GM12878 (cell line): Measurements from ENCODE around the gene FOXP4.

ENCODE experiments used
- CEBPB ChIP-seq, 2 experiments: fragments of 150-350 bp in 1 of 2; IDR thresholded peaks; 2 replicates each; pipeline ENCODE4 v1.6.1; 2012 to 2014; ENCODE audit warnings: low read depth in 2 of 2, low read length in 2 of 2, borderline replicate concordance in 1 of 2, inconsistent platforms in 1 of 2
- EP300 ChIP-seq, 2 experiments: fragments of 150-350 bp in 1 of 2; IDR thresholded peaks; 2 replicates each; pipeline ENCODE4 v1.6.1; 2011 to 2012; ENCODE audit warnings: low read depth in 2 of 2, low read length in 2 of 2, borderline replicate concordance in 1 of 2, improper control_type of control experiment in 1 of 2, inconsistent platforms in 1 of 2; ENCODE audit not compliant: control insufficient read depth in 1 of 2
- EZH2 ChIP-seq: IDR thresholded peaks from 2 replicates; pipeline ENCODE4 v1.6.1; 2012; ENCODE audit warnings: low read depth, mild to moderate bottlenecking, control low read depth, inconsistent platforms, low read length, borderline replicate concordance; ENCODE audit not compliant: control insufficient read depth
- NRF1 ChIP-seq: conservative IDR thresholded peaks from 2 replicates; pipeline ENCODE4 v1.6.1; 2011; ENCODE audit warnings: mild to moderate bottlenecking, low read depth, low read length, improper control_type of control experiment
- POLR2AphosphoS5 ChIP-seq: IDR thresholded peaks from 2 replicates; pipeline ENCODE4 v1.6.1; 2011; ENCODE audit warnings: mild to moderate bottlenecking, low read length, inconsistent platforms
- RCOR1 ChIP-seq: conservative IDR thresholded peaks from 2 replicates; pipeline ENCODE4 v1.6.1; 2012; ENCODE audit warnings: low read depth, low read length, improper control_type of control experiment
- TARDBP ChIP-seq: IDR thresholded peaks from 2 replicates; pipeline ENCODE4 v1.6.1; 2016; ENCODE audit warnings: borderline replicate concordance
- YBX1 ChIP-seq: fragments of 450-650 bp; IDR thresholded peaks from 2 replicates; pipeline ENCODE4 v1.6.1; 2016; ENCODE audit warnings: antibody characterized with exemption
- TF ChIP-seq, protein P1 (sequence below): fragments of 450-650 bp; IDR thresholded peaks from 2 replicates; pipeline ENCODE4 v1.6.1; 2017; ENCODE audit warnings: antibody characterized with exemption, mild to moderate bottlenecking, moderate library complexity
- TF ChIP-seq, protein P2 (sequence below): fragments of 450-650 bp; formaldehyde crosslinking; IDR thresholded peaks from 2 replicates; pipeline ENCODE4 v1.5.0; 2022; ENCODE audit warnings: mild to moderate bottlenecking, missing genetic modification characterization
- TF ChIP-seq, protein P3 (sequence below), 3 experiments: IDR thresholded peaks in 2 of 3; conservative IDR thresholded peaks in 1 of 3; 2 replicates each; pipeline ENCODE4 v1.5.1; 2011; ENCODE audit warnings: low read depth in 3 of 3, low read length in 3 of 3, mild to moderate bottlenecking in 3 of 3, control low read depth in 2 of 3, moderate library complexity in 2 of 3, inconsistent platforms in 1 of 3, mixed read lengths in 1 of 3; ENCODE audit not compliant: control insufficient read depth in 2 of 3, insufficient read depth in 1 of 3; ENCODE audit errors: extremely low read depth in 1 of 3
- TF ChIP-seq, protein P4 (sequence below): IDR thresholded peaks from 2 replicates; pipeline ENCODE4 v1.6.1; 2011; ENCODE audit warnings: mild to moderate bottlenecking, low read depth, low read length, moderate library complexity; ENCODE audit not compliant: insufficient replicate concordance

GRCh38 chr6:41585605-41586004 is 39.4 kb downstream of the FOXP4 start:
- TF ChIP-seq POLR2AphosphoS5 (no peak), EP300 (IDR thresholded peaks at IDR 0.05; ENCODE audit: borderline replicate concordance in 1 of 2, control insufficient read depth in 1 of 2, low read depth in 2 of 2, low read length in 2 of 2) (no peak), RCOR1 (no peak), YBX1 (no peak), EZH2 (no peak), CEBPB (IDR thresholded peaks at IDR 0.05; ENCODE audit: borderline replicate concordance in 1 of 2, low read depth in 2 of 2, low read length in 2 of 2) (no peak), NRF1 (no peak), TARDBP (no peak)
- TF ChIP-seq, protein P1, sequence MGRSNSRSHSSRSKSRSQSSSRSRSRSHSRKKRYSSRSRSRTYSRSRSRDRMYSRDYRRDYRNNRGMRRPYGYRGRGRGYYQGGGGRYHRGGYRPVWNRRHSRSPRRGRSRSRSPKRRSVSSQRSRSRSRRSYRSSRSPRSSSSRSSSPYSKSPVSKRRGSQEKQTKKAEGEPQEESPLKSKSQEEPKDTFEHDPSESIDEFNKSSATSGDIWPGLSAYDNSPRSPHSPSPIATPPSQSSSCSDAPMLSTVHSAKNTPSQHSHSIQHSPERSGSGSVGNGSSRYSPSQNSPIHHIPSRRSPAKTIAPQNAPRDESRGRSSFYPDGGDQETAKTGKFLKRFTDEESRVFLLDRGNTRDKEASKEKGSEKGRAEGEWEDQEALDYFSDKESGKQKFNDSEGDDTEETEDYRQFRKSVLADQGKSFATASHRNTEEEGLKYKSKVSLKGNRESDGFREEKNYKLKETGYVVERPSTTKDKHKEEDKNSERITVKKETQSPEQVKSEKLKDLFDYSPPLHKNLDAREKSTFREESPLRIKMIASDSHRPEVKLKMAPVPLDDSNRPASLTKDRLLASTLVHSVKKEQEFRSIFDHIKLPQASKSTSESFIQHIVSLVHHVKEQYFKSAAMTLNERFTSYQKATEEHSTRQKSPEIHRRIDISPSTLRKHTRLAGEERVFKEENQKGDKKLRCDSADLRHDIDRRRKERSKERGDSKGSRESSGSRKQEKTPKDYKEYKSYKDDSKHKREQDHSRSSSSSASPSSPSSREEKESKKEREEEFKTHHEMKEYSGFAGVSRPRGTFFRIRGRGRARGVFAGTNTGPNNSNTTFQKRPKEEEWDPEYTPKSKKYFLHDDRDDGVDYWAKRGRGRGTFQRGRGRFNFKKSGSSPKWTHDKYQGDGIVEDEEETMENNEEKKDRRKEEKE: no peak
- TF ChIP-seq, protein P2, sequence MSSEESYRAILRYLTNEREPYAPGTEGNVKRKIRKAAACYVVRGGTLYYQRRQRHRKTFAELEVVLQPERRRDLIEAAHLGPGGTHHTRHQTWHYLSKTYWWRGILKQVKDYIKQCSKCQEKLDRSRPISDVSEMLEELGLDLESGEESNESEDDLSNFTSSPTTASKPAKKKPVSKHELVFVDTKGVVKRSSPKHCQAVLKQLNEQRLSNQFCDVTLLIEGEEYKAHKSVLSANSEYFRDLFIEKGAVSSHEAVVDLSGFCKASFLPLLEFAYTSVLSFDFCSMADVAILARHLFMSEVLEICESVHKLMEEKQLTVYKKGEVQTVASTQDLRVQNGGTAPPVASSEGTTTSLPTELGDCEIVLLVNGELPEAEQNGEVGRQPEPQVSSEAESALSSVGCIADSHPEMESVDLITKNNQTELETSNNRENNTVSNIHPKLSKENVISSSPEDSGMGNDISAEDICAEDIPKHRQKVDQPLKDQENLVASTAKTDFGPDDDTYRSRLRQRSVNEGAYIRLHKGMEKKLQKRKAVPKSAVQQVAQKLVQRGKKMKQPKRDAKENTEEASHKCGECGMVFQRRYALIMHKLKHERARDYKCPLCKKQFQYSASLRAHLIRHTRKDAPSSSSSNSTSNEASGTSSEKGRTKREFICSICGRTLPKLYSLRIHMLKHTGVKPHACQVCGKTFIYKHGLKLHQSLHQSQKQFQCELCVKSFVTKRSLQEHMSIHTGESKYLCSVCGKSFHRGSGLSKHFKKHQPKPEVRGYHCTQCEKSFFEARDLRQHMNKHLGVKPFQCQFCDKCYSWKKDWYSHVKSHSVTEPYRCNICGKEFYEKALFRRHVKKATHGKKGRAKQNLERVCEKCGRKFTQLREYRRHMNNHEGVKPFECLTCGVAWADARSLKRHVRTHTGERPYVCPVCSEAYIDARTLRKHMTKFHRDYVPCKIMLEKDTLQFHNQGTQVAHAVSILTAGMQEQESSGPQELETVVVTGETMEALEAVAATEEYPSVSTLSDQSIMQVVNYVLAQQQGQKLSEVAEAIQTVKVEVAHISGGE (CRISPR knock-in tag): no peak
- TF ChIP-seq, protein P3, sequence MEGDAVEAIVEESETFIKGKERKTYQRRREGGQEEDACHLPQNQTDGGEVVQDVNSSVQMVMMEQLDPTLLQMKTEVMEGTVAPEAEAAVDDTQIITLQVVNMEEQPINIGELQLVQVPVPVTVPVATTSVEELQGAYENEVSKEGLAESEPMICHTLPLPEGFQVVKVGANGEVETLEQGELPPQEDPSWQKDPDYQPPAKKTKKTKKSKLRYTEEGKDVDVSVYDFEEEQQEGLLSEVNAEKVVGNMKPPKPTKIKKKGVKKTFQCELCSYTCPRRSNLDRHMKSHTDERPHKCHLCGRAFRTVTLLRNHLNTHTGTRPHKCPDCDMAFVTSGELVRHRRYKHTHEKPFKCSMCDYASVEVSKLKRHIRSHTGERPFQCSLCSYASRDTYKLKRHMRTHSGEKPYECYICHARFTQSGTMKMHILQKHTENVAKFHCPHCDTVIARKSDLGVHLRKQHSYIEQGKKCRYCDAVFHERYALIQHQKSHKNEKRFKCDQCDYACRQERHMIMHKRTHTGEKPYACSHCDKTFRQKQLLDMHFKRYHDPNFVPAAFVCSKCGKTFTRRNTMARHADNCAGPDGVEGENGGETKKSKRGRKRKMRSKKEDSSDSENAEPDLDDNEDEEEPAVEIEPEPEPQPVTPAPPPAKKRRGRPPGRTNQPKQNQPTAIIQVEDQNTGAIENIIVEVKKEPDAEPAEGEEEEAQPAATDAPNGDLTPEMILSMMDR (IDR thresholded peaks at IDR 0.05 in 2 of 3, conservative IDR thresholded peaks at IDR 0.05 in 1 of 3; ENCODE audit: control insufficient read depth in 2 of 3, extremely low read depth in 1 of 3, insufficient read depth in 1 of 3, low read depth in 3 of 3, low read length in 3 of 3): no peak
- TF ChIP-seq, protein P4, sequence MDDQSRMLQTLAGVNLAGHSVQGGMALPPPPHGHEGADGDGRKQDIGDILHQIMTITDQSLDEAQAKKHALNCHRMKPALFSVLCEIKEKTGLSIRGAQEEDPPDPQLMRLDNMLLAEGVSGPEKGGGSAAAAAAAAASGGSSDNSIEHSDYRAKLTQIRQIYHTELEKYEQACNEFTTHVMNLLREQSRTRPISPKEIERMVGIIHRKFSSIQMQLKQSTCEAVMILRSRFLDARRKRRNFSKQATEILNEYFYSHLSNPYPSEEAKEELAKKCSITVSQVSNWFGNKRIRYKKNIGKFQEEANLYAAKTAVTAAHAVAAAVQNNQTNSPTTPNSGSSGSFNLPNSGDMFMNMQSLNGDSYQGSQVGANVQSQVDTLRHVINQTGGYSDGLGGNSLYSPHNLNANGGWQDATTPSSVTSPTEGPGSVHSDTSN: no peak
